NT2/D1 (cell line): Measurements from ENCODE around the gene TMEM61.

Source experiments
- SUZ12 ChIP-seq: IDR thresholded peaks from 2 replicates; pipeline ENCODE4 v1.6.1; 2011; ENCODE audit not compliant: insufficient read length, insufficient read depth; ENCODE audit errors: extremely low read depth
- YY1 ChIP-seq: IDR thresholded peaks from 2 replicates; pipeline ENCODE4 v1.6.1; 2011; ENCODE audit not compliant: insufficient read length, insufficient read depth
- ZNF274 ChIP-seq: IDR thresholded peaks from 2 replicates; pipeline ENCODE4 v1.6.1; 2011; ENCODE audit warnings: mild to moderate bottlenecking, low read depth, low read length

- TF ChIP-seq ZNF274 (no peak), YY1 (no peak), SUZ12 (no peak)
These were observed 17.2 kb downstream of the TMEM61 start for GRCh38 chr1:54997711-54997986.
